C4-2B (cell line): ENCODE data around the gene CDT1.

Source experiments
- CTCF ChIP-seq: fragments of 450-650 bp; conservative IDR thresholded peaks from 2 replicates; pipeline ENCODE4 v1.5.1; 2017; ENCODE audit warnings: mild to moderate bottlenecking
- ZFX ChIP-seq: fragments of 450-650 bp; IDR thresholded peaks from 2 replicates; pipeline ENCODE4 v1.6.1; 2017

GRCh38 chr16:88827727-88828126, 24.1 kb downstream of the CDT1 start:
- TF ChIP-seq CTCF (no peak), ZFX (no peak)
